ENCODE measurements around the gene MYOG.

Gene MYOG

DNA sequence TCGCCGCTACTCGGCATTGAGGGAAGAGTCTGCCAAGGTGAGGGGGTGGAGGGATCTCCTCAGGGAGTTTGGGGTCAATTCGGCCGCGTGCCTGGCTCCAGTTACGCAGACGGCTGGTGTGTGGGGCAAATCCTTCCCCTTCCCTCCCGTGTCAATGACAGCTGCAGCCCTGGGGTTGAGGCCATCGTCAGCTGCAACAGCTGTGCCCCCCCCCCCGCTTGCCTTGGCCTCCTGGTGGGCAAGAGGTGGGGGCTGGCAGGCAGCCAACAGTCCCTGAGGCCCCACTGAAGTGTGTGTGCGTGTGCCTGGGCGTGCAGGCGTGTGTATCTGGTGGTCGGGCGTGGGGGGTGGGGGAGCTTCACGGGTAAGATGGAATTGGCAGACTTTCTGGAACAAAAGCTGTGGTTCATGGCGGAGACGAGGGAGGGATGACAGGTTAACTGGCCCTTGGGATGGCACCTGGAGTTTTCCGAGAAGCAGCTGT is 33.9 kb downstream of the MYOG start:
- Histone ChIP-seq H3K9ac (ENCODE audit: low read depth, low read length) (no peak overlapping the region; the same call in 1 of the 2 replicates), H3K36me3 (ENCODE audit: insufficient read depth, low read length) (peaks cover 12% of the 10 kb centered on the region; the same call in 1 of the 2 replicates), H3K9me3 (ENCODE audit: insufficient read depth, low read depth, low read length) (no peaks in the 10 kb centered on the region), H3K27me3 (ENCODE audit: insufficient read depth, low read length) (no peaks in the 10 kb centered on the region), H3K4me3 (ENCODE audit: low read length) (no peak overlapping the region), H3K4me1 (ENCODE audit: insufficient read depth, low read length) (peaks cover 20% of the 10 kb centered on the region), H3K27ac (ENCODE audit: low read depth, low read length) (no peak overlapping the region)
- 87% methylated on average over 20 of the region's 20 CpGs for WGBS

DNA sequence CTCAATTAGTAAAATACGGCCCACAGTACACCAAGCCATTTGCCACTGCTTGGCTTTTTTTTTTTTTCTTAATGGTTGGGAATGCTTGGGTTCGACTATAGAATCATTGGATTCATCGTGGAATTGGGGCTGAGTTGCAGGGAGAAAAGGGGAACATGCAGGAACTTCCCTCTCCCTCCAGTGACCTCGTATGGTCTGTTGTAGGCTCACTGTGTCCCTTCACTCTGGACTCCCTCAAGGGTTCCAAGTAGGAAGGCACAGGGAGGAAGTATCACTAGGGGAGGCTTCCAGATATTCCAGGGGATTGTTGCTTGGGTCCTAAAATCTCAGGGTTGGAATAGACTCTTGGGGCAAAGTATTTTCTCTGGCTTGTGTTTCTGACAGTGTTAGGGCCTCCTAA is 35.0 kb downstream of the MYOG start:
- 96% methylated on average over 4 of the region's 4 CpGs for WGBS
- peaks cover 20% of the 10 kb centered on the region for H3K4me1 ChIP-seq (ENCODE audit: insufficient read depth, low read length)
- no peaks in the 10 kb centered on the region for H3K27me3 ChIP-seq (ENCODE audit: insufficient read depth, low read length)

DNA sequence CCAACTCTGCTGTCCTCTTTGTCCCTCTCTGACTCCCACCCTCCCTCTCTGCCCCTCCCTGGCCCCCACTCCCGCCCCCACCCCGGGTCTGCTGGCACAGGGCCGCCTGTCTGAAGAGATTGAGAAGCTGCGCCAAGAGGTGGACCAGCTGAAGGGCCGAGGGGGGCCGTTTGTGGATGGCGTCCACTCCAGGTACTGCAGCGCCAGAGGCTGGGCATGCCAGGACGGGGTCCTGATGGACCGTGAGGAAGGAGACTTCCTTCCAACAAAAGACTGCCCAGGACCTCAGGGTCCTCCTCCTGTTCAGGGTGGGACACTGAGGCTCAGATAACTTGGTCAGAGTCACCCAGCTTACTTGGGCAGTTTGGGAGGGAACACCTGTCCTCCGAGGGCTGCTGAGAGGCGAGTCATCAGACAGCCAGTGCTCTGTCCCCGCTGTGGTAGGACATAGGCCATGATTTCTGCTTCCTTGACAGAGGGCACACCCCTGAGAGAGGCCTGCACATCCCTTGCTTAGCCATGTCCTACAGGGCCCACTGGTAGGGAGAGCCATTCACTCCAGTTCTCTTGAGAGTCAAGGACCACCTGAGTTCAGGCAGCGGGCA is 36.1 kb downstream of the MYOG start:
- H3K9ac ChIP-seq (ENCODE audit: low read depth, low read length), result no peak overlapping the region
- no peak overlapping the region for H3K27ac ChIP-seq (ENCODE audit: low read depth, low read length)
- H3K4me3 ChIP-seq (ENCODE audit: low read length), result no peak overlapping the region
- WGBS, result 93% methylated on average over 14 of the region's 14 CpGs
- H3K27me3 ChIP-seq (ENCODE audit: insufficient read depth, low read length), result no peaks in the 10 kb centered on the region
- H3K36me3 ChIP-seq (ENCODE audit: insufficient read depth, low read length), result peaks cover 11% of the 10 kb centered on the region; the same call in 1 of the 2 replicates
- no peaks in the 10 kb centered on the region for H3K9me3 ChIP-seq (ENCODE audit: insufficient read depth, low read depth, low read length)
- H3K4me1 ChIP-seq (ENCODE audit: insufficient read depth, low read length), result peaks cover 16% of the 10 kb centered on the region

More for the DNA sequence above, 35.0 kb downstream of the MYOG start:
- H3K27ac ChIP-seq (ENCODE audit: low read depth, low read length), result no peak overlapping the region
- peaks cover 8% of the 10 kb centered on the region; the same call in 1 of the 2 replicates for H3K36me3 ChIP-seq (ENCODE audit: insufficient read depth, low read length)
- H3K9me3 ChIP-seq (ENCODE audit: insufficient read depth, low read depth, low read length), result no peaks in the 10 kb centered on the region
- no peak overlapping the region for H3K4me3 ChIP-seq (ENCODE audit: low read length)
- no peak overlapping the region for H3K9ac ChIP-seq (ENCODE audit: low read depth, low read length)

DNA sequence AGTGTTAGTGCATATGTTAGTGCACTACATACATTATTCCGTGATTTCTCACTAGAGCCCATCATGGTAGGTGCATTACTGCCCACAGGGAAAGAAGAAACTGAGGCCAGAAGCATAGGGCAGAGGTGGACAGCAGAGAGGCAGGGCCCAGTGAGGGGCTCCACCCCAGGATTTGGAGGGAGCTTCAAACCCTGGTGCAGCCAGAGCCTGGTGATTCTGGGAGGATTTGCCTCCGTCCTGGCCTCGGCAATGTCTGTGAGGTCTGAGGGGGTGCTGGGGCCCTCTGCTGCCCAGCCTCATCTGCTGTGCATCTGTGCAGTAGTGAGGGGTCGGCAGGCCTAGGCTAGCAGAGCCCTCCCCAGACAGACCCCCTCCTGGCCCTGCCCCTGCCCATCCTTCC is 36.7 kb downstream of the MYOG start:
- Histone ChIP-seq H3K27me3 (ENCODE audit: insufficient read depth, low read length) (no peaks in the 10 kb centered on the region), H3K4me3 (ENCODE audit: low read length) (no peak overlapping the region), H3K27ac (ENCODE audit: low read depth, low read length) (no peak overlapping the region), H3K9me3 (ENCODE audit: insufficient read depth, low read depth, low read length) (no peaks in the 10 kb centered on the region), H3K4me1 (ENCODE audit: insufficient read depth, low read length) (peaks cover 10% of the 10 kb centered on the region), H3K9ac (ENCODE audit: low read depth, low read length) (no peak overlapping the region), H3K36me3 (ENCODE audit: insufficient read depth, low read length) (peaks cover 12% of the 10 kb centered on the region; the same call in 1 of the 2 replicates)
- 81% methylated on average over 4 of the region's 4 CpGs for WGBS

DNA sequence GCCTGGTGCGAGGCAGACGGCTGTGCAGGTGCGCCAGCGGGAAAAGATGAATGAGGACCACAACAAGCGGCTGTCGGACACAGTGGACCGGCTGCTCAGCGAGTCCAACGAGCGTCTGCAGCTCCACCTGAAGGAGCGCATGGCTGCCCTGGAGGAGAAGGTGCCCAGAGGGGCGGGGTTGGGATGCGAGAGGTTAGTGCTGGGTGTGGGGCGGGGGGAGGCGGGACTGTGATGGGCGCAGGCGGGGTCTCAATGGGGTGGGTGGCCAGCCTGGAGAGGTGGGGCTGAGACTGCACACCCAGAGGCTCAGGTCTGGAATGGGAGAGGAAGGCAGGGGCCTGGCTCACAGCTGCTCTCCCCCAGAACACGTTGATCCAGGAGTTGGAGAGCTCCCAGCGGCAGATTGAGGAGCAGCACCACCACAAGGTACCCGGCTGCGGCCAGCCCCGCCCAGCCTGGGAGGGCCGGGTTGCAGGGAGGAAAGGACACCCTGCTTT is 37.2 kb downstream of the MYOG start:
- Histone ChIP-seq H3K9me3 (ENCODE audit: insufficient read depth, low read depth, low read length) (no peaks in the 10 kb centered on the region), H3K9ac (ENCODE audit: low read depth, low read length) (no peak overlapping the region), H3K27me3 (ENCODE audit: insufficient read depth, low read length) (no peaks in the 10 kb centered on the region), H3K4me1 (ENCODE audit: insufficient read depth, low read length) (peaks cover 5% of the 10 kb centered on the region), H3K27ac (ENCODE audit: low read depth, low read length) (no peak overlapping the region), H3K4me3 (ENCODE audit: low read length) (no peak overlapping the region), H3K36me3 (ENCODE audit: insufficient read depth, low read length) (peaks cover 15% of the 10 kb centered on the region; the same call in 1 of the 2 replicates)
- WGBS, result 63% methylated on average over 23 of the region's 23 CpGs

DNA sequence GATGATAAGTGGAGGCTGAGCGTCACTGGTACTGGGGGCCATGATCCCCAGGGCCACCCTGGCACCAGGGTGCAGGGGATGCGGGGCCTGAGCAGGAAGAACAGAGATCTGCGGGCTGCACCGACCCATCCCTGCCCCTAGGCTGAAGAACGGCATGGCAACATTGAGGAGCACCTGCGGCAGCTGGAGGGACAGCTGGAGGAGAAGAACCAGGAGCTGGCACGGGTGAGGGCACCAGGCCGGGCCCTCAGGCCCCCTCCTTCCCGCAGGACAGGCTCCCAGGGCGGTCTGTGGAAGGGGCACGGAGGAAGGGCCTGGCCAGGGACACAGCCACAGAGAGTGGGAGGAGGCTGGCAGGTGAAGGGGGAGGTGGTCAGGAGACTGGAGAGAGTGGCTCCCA is 37.7 kb downstream of the MYOG start:
- Histone ChIP-seq H3K4me3 (ENCODE audit: low read length) (no peak overlapping the region), H3K27me3 (ENCODE audit: insufficient read depth, low read length) (no peaks in the 10 kb centered on the region)
- WGBS, result 94% methylated on average over 11 of the region's 11 CpGs

DNA sequence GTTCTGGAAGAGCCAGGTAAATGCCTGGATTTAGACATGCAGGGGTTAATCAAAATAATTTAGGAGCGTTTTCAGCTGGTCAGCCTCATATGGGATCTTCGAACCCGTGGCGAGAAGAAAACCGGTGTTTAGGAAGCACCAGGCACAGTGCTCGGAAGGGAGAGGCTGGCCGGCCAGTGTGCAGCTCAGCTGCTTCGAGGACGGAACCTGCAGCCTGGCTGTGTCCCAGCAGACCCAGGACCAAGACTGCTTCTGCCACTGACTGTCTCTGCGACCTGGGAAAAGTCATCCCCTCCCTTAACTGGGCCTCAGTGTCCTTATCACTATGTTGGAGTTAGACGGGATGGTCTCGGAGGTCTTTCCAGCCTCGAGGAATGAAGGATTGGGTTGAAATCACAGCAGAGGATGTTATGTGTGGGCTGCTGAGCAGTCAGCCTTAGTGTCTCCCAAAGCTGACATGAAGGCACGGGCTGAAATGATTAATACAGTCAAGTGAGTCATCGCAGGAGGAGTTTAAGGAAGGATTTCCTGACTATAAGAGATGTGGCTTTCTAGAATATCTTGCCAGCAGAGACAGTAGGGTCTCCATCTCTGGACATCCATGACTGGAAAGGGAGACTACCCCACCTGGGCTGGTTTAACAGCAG is 38.7 kb downstream of the MYOG start:
- Histone ChIP-seq H3K27ac (ENCODE audit: low read depth, low read length) (no peak overlapping the region), H3K4me1 (ENCODE audit: insufficient read depth, low read length) (peaks cover 2% of the 10 kb centered on the region; the same call in 1 of the 2 replicates), H3K9ac (ENCODE audit: low read depth, low read length) (no peak overlapping the region), H3K4me3 (ENCODE audit: low read length) (no peak overlapping the region), H3K27me3 (ENCODE audit: insufficient read depth, low read length) (no peaks in the 10 kb centered on the region), H3K36me3 (ENCODE audit: insufficient read depth, low read length) (peaks cover 15% of the 10 kb centered on the region; the same call in 1 of the 2 replicates), H3K9me3 (ENCODE audit: insufficient read depth, low read depth, low read length) (no peaks in the 10 kb centered on the region)
- 91% methylated on average over 15 of the region's 15 CpGs for WGBS

More for the DNA sequence above, 37.7 kb downstream of the MYOG start:
- Histone ChIP-seq H3K27ac (ENCODE audit: low read depth, low read length) (no peak overlapping the region), H3K9me3 (ENCODE audit: insufficient read depth, low read depth, low read length) (no peaks in the 10 kb centered on the region), H3K36me3 (ENCODE audit: insufficient read depth, low read length) (peaks cover 15% of the 10 kb centered on the region; the same call in 1 of the 2 replicates), H3K4me1 (ENCODE audit: insufficient read depth, low read length) (peaks cover 2% of the 10 kb centered on the region; the same call in 1 of the 2 replicates), H3K9ac (ENCODE audit: low read depth, low read length) (no peak overlapping the region)

DNA sequence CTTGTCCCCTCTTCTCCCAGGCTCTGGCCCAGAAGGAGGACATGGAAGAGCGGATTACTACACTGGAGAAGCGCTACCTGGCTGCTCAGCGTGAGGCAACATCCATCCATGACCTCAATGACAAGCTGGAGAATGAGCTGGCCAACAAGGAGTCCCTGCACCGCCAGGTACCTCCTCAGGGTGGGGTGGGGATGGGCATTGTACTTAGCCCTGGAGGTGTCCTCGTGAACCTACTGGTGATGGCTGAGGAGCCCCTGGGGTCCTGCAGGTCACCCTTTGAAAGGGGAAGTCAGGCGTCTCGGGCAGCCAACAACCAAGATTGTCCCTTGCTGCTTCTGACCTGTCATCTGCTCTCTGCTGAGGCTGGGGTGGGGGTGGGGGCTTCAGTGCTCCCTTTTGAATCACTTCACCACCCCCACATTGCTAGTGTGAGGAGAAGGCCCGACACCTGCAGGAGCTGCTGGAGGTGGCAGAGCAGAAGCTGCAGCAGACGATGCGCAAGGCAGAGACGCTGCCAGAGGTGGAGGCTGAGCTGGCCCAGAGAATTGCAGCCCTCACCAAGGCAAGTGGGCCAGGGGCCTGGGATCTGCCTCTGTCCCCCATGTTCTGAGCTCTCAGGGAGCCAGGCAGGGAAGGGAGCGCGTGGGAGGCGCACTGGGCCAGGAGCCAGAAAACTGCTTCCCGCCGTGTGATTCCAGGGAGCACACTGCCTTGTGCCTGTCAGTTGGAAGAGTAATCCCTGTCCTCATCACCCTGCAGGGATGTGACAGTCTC is 39.8 kb downstream of the MYOG start:
- Histone ChIP-seq H3K4me1 (ENCODE audit: insufficient read depth, low read length) (peaks cover 2% of the 10 kb centered on the region; the same call in 1 of the 2 replicates), H3K9ac (ENCODE audit: low read depth, low read length) (no peak overlapping the region), H3K4me3 (ENCODE audit: low read length) (no peak overlapping the region), H3K36me3 (ENCODE audit: insufficient read depth, low read length) (peaks cover 15% of the 10 kb centered on the region; the same call in 1 of the 2 replicates), H3K9me3 (ENCODE audit: insufficient read depth, low read depth, low read length) (no peaks in the 10 kb centered on the region), H3K27ac (ENCODE audit: low read depth, low read length) (no peak overlapping the region), H3K27me3 (ENCODE audit: insufficient read depth, low read length) (no peaks in the 10 kb centered on the region)
- WGBS, result 93% methylated on average over 16 of the region's 16 CpGs

DNA sequence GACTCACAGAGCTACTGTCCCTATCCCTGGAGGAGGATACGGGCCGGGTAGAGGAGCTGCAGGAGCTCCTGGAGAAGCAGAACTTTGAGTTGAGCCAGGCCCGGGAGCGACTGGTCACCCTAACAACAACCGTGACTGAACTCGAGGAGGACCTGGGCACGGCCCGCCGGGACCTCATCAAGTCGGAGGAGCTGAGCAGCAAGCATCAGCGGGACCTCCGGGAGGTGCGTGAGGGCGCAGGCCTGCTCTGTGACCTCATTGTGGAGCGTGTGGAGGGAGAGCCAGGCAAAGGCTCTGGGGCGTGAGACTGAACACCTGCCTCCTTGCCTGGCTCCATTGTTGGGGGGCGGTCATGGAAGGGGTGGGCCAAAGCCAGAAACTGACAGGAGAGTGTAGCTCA is 40.5 kb downstream of the MYOG start:
- WGBS, result 94% methylated on average over 17 of the region's 17 CpGs
- no peak overlapping the region for H3K4me3 ChIP-seq (ENCODE audit: low read length)
- no peak overlapping the region for H3K27ac ChIP-seq (ENCODE audit: low read depth, low read length)
- H3K4me1 ChIP-seq (ENCODE audit: insufficient read depth, low read length), result peaks cover 2% of the 10 kb centered on the region; the same call in 1 of the 2 replicates
- peaks cover 15% of the 10 kb centered on the region; the same call in 1 of the 2 replicates for H3K36me3 ChIP-seq (ENCODE audit: insufficient read depth, low read length)
- H3K27me3 ChIP-seq (ENCODE audit: insufficient read depth, low read length), result no peaks in the 10 kb centered on the region
- H3K9ac ChIP-seq (ENCODE audit: low read depth, low read length), result no peak overlapping the region
- H3K9me3 ChIP-seq (ENCODE audit: insufficient read depth, low read depth, low read length), result no peaks in the 10 kb centered on the region

DNA sequence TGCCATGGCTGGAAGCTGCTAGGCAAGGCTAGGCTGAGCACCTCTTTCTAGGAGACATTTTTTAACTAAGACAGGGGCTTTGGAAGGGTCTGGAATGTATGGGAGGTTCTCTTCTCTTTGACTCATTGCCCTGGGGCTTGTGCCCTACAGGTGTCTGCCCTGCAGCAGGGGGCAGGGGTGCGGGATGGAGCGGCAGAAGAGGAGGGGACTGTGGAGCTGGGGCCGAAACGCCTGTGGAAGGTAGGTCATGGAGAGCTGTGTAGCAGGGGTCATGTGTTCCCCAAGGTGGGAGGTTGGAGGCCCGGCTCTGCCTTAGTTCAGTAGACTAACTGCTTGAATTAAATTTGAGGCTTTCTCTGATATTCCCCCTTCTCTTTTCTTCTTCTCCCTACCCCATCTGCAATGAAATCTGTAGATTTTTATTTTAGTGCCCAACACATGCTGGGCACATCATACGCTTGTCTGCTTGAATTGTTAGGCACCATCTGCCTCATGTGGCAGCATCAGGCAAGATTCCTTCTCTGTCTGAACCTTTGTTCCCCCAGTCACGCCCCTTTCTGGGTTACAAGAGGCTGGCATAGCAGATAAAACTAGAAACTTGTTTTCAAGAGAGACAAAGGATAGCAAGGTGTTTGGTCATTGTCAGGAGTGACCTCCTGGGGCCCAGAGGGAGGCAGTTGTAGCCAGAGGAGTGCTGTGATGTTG is 41.1 kb downstream of the MYOG start:
- Histone ChIP-seq H3K27me3 (ENCODE audit: insufficient read depth, low read length) (no peaks in the 10 kb centered on the region), H3K4me3 (ENCODE audit: low read length) (no peak overlapping the region), H3K9ac (ENCODE audit: low read depth, low read length) (no peak overlapping the region), H3K36me3 (ENCODE audit: insufficient read depth, low read length) (peaks cover 15% of the 10 kb centered on the region; the same call in 1 of the 2 replicates), H3K9me3 (ENCODE audit: insufficient read depth, low read depth, low read length) (no peaks in the 10 kb centered on the region), H3K4me1 (ENCODE audit: insufficient read depth, low read length) (peaks cover 2% of the 10 kb centered on the region; the same call in 1 of the 2 replicates), H3K27ac (ENCODE audit: low read depth, low read length) (no peak overlapping the region)
- 84% methylated on average over 7 of the region's 7 CpGs for WGBS

Data from HUES64 (cell line).